KMS-11 (cell line): ENCODE data around the gene ZNRF2.

ENCODE experiments used
- H2AFZ ChIP-seq: fragments of 200-600 bp; sonication (generic); 2 replicates; pipeline ENCODE4 v1.6.1; 2016; ENCODE audit warnings: antibody characterized with exemption, mixed run types, low read depth
- H3K27ac ChIP-seq: fragments of 200-600 bp; sonication (generic); 2 replicates; pipeline ENCODE4 v1.6.1; 2016; ENCODE audit warnings: mild to moderate bottlenecking, mixed run types
- H3K27me3 ChIP-seq: fragments of 200-600 bp; sonication (generic); 2 replicates; pipeline ENCODE4 v1.6.1; 2017; ENCODE audit warnings: mild to moderate bottlenecking, low read depth, mixed run types, moderate library complexity; ENCODE audit not compliant: insufficient read depth
- H3K36me3 ChIP-seq: fragments of 200-600 bp; sonication (generic); 2 replicates; pipeline ENCODE4 v1.6.1; 2017; ENCODE audit warnings: mild to moderate bottlenecking, mixed run types; ENCODE audit not compliant: insufficient read depth
- H3K4me1 ChIP-seq: fragments of 200-600 bp; sonication (generic); 2 replicates; pipeline ENCODE4 v1.6.1; 2016; ENCODE audit warnings: mild to moderate bottlenecking, low read depth, mixed run types; ENCODE audit not compliant: poor library complexity, severe bottlenecking
- H3K4me2 ChIP-seq: fragments of 200-600 bp; sonication (generic); 2 replicates; pipeline ENCODE4 v1.7.0; 2016; ENCODE audit warnings: mild to moderate bottlenecking, mixed run types
- H3K4me3 ChIP-seq: fragments of 200-600 bp; sonication (generic); IDR thresholded peaks from 2 replicates; pipeline ENCODE4 v1.6.1; 2017; ENCODE audit warnings: low read depth, low read length, mixed read lengths; ENCODE audit not compliant: insufficient read depth
- H3K79me2 ChIP-seq: fragments of 200-600 bp; sonication (generic); 2 replicates; pipeline ENCODE4 v1.6.1; 2016; ENCODE audit warnings: low read depth, mixed run types; ENCODE audit not compliant: insufficient read depth
- H3K9ac ChIP-seq: fragments of 200-600 bp; sonication (generic); 2 replicates; pipeline ENCODE4 v1.6.1; 2016; ENCODE audit warnings: mild to moderate bottlenecking, mixed run types
- H4K20me1 ChIP-seq: fragments of 200-600 bp; sonication (generic); 2 replicates; pipeline ENCODE4 v1.6.1; 2016; ENCODE audit warnings: mild to moderate bottlenecking, mixed run types; ENCODE audit not compliant: insufficient read depth
- CTCF ChIP-seq: fragments of 200-600 bp; sonication (generic); conservative IDR thresholded peaks from 2 replicates; pipeline ENCODE4 v1.6.1; 2017; ENCODE audit warnings: low read depth, mild to moderate bottlenecking, antibody characterized with exemption, low read length, moderate library complexity, mixed read lengths

Gene ZNRF2

GRCh38 chr7:30327813-30328212, 43.4 kb downstream of the ZNRF2 start:
- Histone ChIP-seq H3K79me2 (peaks cover 93% of the 10 kb centered on the region), H3K27me3 (no peaks in the 10 kb centered on the region), H3K4me2 (peak overlapping the region; percentile 89; the same call in 1 of the 2 replicates), H2AFZ (no peak overlapping the region), H3K4me1 (peaks cover 94% of the 10 kb centered on the region), H3K9ac (no peak overlapping the region), H3K27ac (no peak overlapping the region), H3K4me3 (no peak overlapping the region), H3K36me3 (no peaks in the 10 kb centered on the region), H4K20me1 (no peaks in the 10 kb centered on the region)
- no peak for TF ChIP-seq CTCF

GRCh38 chr7:30328381-30328780, 44.0 kb downstream of the ZNRF2 start:
- Histone ChIP-seq H3K4me3 (no peak overlapping the region), H4K20me1 (no peaks in the 10 kb centered on the region), H3K36me3 (no peaks in the 10 kb centered on the region), H3K9ac (no peak overlapping the region), H2AFZ (no peak overlapping the region), H3K4me2 (peak overlapping the region; percentile 89), H3K27ac (no peak overlapping the region), H3K4me1 (peaks cover 90% of the 10 kb centered on the region), H3K27me3 (no peaks in the 10 kb centered on the region), H3K79me2 (peaks cover 93% of the 10 kb centered on the region)
- no peak for TF ChIP-seq CTCF

- H3K79me2 ChIP-seq, result peaks cover 95% of the 10 kb centered on the region
- no peak overlapping the region for H2AFZ ChIP-seq
- H3K36me3 ChIP-seq, result no peaks in the 10 kb centered on the region
- TF ChIP-seq CTCF, result no peak
- H3K27me3 ChIP-seq, result no peaks in the 10 kb centered on the region
- no peaks in the 10 kb centered on the region for H4K20me1 ChIP-seq
- no peak overlapping the region for H3K4me3 ChIP-seq
- H3K9ac ChIP-seq, result no peak overlapping the region
- peaks cover 89% of the 10 kb centered on the region for H3K4me1 ChIP-seq
- H3K4me2 ChIP-seq, result peak overlapping the region; percentile 89
- peak overlapping the region; percentile 25; the same call in 1 of the 2 replicates for H3K27ac ChIP-seq
These were observed 45.3 kb downstream of the ZNRF2 start for GRCh38 chr7:30329716-30330115.

GRCh38 chr7:30330134-30331111, 46.0 kb downstream of the ZNRF2 start:
- Histone ChIP-seq H3K4me1 (peaks cover 83% of the 10 kb centered on the region), H3K4me2 (peak overlapping the region; percentile 89), H3K36me3 (no peaks in the 10 kb centered on the region), H3K27ac (peak overlapping the region; percentile 25), H3K79me2 (peaks cover 94% of the 10 kb centered on the region), H3K9ac (peak overlapping the region; percentile 7; the same call in 1 of the 2 replicates), H3K4me3 (no peak overlapping the region), H2AFZ (no peak overlapping the region), H3K27me3 (no peaks in the 10 kb centered on the region), H4K20me1 (no peaks in the 10 kb centered on the region)
- TF ChIP-seq CTCF, result no peak
